Vagina (tissue), 2 donors: ENCODE data around the gene C17orf100. TPM values are rescaled to one million over a fixed set of nuclear protein-coding genes. Genes with fewer than 3 reads are reported as not detected.
"Not testable (repeated sequence)": the region's sequence is repeated elsewhere in the genome, so short reads cannot be mapped to it uniquely, and the experiment has no call there.

ENCODE experiments used
- DNase-seq, 2 donors: peaks; one replicate each; pipeline ENCODE4 v3.0.0-alpha.2; 2017; ENCODE audit errors: extremely low spot score in 2 of 2
- H3K27ac ChIP-seq: fragments of 200-600 bp; sonication (generic); one replicate; pipeline ENCODE4 v1.5.1; 2019
- H3K27me3 ChIP-seq: fragments of 200-600 bp; sonication (generic); one replicate; pipeline ENCODE4 v1.5.1; 2019
- H3K36me3 ChIP-seq, 2 donors: fragments of 200-600 bp; sonication (generic); one replicate each; pipeline ENCODE4 v1.5.1; 2017 to 2019
- H3K4me1 ChIP-seq: fragments of 200-600 bp; sonication (generic); one replicate; pipeline ENCODE4 v1.5.1; 2019
- H3K4me3 ChIP-seq, 2 donors: fragments of 200-600 bp; sonication (generic); 1 replicate in 1 of 2; 2 replicates in 1 of 2; pipeline ENCODE4 v1.5.1; 2016 to 2019
- H3K9me3 ChIP-seq: fragments of 200-600 bp; sonication (generic); one replicate; pipeline ENCODE4 v1.5.1; 2019
- POLR2A ChIP-seq, 2 donors: fragments of 450-650 bp; IDR thresholded peaks; one replicate each; pipeline ENCODE4 v1.6.1; 2017; ENCODE audit warnings: antibody characterized with exemption in 2 of 2, mild to moderate bottlenecking in 2 of 2, moderate library complexity in 2 of 2
- POLR2AphosphoS5 ChIP-seq, 2 donors: sonication (generic); formaldehyde crosslinking; IDR thresholded peaks; one replicate each; pipeline ENCODE4 v1.9.0; 2017; ENCODE audit warnings: antibody characterized with exemption in 2 of 2, mild to moderate bottlenecking in 2 of 2, low read depth in 1 of 2; ENCODE audit not compliant: insufficient read depth in 1 of 2
- intact Hi-C: fragments of 100-400 bp; cut with DNase I; formaldehyde crosslinking; loops from one replicate; pipeline ENCODE4 v1.15.1; 2023
- total RNA-seq: library from RNA; depleted of rRNA; stranded (reverse); fragments of >200 nt; gene quantifications from one replicate; pipeline ENCODE4 v1.2.3, GENCODE V29; 2016
- TF ChIP-seq, protein P1 (sequence below), 3 experiments: fragments of 450-650 bp in 2 of 3; fragments of 200-600 bp in 1 of 3; sonication (generic) in 1 of 3; IDR thresholded peaks; one replicate each; pipeline ENCODE4 v1.5.1; 2017 to 2019; ENCODE audit warnings: antibody characterized with exemption in 3 of 3, mild to moderate bottlenecking in 2 of 3, moderate library complexity in 2 of 3

C17orf100 gene
- total RNA-seq, 1 donor from 2014 or later = 3.2 TPM

DNA sequence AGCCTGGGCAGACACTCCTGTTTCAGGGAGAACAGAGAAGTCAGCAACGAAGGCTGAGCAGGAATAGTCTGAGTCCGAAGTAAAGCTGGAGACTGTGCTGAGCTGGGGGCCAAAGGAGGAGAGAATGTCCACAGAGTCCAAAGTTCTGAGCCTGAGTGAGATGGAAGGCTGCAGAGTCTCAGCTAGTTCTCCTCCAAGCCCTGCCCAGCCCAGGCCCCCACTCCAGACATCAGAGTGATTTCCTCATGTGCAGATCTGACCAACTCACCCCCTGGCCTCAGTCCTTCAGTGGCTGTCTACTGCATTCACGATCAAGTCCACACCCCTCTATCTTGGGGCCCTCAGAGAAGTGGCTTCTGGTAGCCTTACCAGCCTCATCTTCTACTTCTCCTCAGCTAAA lies 40.0 kb downstream of the C17orf100 start:
- Histone ChIP-seq H3K4me3 (no peak overlapping the region), H3K36me3 (no peaks in the 10 kb centered on the region), H3K4me1 (no peaks in the 10 kb centered on the region), H3K27me3 (no peaks in the 10 kb centered on the region), H3K27ac (no peak overlapping the region), H3K9me3 (no peaks in the 10 kb centered on the region)
- intact Hi-C loops = no loop called here
- DNase-seq = no peak
- TF ChIP-seq POLR2AphosphoS5 (IDR thresholded peaks at IDR 0.05; ENCODE audit: insufficient read depth in 1 of 2, low read depth in 1 of 2) (no peak), POLR2A (IDR thresholded peaks at IDR 0.05) (no peak)
- TF ChIP-seq, protein P1, sequence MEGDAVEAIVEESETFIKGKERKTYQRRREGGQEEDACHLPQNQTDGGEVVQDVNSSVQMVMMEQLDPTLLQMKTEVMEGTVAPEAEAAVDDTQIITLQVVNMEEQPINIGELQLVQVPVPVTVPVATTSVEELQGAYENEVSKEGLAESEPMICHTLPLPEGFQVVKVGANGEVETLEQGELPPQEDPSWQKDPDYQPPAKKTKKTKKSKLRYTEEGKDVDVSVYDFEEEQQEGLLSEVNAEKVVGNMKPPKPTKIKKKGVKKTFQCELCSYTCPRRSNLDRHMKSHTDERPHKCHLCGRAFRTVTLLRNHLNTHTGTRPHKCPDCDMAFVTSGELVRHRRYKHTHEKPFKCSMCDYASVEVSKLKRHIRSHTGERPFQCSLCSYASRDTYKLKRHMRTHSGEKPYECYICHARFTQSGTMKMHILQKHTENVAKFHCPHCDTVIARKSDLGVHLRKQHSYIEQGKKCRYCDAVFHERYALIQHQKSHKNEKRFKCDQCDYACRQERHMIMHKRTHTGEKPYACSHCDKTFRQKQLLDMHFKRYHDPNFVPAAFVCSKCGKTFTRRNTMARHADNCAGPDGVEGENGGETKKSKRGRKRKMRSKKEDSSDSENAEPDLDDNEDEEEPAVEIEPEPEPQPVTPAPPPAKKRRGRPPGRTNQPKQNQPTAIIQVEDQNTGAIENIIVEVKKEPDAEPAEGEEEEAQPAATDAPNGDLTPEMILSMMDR (IDR thresholded peaks at IDR 0.05) = no peak

DNA sequence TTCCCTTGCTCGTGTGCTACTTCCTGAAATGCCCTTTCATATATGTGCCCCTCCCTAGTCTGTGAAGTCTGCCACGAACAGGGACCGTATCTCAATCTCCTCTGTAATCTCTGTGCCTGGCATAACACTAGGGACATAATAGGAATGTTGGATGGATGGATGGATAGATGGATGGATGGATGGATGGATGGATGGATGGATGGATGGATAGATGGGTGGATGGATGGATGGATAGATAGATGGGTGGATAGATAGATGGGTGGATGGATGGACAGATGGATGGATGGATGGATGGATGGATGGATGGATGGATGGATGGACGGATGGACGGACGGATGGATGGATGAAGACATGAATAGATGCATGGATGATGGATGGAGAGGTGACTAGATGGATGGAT lies 40.4 kb downstream of the C17orf100 start:
- DNase-seq, H3K27ac ChIP-seq, H3K36me3 ChIP-seq, H3K9me3 ChIP-seq, H3K27me3 ChIP-seq, H3K4me3 ChIP-seq, H3K4me1 ChIP-seq, intact Hi-C loops: not testable (repeated sequence)

DNA sequence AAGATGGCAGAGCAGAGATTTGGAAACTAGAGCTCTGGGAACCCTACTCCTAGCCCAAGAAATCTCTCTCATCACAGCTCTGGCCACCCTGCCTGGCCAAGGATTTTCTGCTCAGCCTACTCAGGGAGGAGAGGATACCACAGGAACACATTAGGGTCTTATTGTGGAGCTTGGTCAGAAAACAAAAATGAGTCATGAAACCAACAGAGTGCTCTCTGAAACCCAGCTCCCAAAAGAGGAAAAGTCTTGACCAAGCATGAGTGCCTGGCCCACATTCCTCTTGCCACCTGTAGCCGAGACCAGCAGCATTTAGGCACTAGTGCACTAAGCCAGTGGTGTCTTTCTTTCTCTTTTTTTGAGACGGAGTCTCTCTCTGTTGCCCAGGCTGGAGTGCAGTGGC lies 43.5 kb downstream of the C17orf100 start:
- TF ChIP-seq POLR2A (IDR thresholded peaks at IDR 0.05) (no peak), POLR2AphosphoS5 (IDR thresholded peaks at IDR 0.05; ENCODE audit: insufficient read depth in 1 of 2, low read depth in 1 of 2) (no peak)
- TF ChIP-seq, protein P1 (IDR thresholded peaks at IDR 0.05) = no peak
- Histone ChIP-seq H3K4me3 (no peak overlapping the region), H3K27ac (no peak overlapping the region), H3K4me1 (no peaks in the 10 kb centered on the region), H3K36me3 (no peaks in the 10 kb centered on the region), H3K27me3 (no peaks in the 10 kb centered on the region), H3K9me3 (no peaks in the 10 kb centered on the region)
- DNase-seq = no peak
- intact Hi-C loops = no loop called here

DNA sequence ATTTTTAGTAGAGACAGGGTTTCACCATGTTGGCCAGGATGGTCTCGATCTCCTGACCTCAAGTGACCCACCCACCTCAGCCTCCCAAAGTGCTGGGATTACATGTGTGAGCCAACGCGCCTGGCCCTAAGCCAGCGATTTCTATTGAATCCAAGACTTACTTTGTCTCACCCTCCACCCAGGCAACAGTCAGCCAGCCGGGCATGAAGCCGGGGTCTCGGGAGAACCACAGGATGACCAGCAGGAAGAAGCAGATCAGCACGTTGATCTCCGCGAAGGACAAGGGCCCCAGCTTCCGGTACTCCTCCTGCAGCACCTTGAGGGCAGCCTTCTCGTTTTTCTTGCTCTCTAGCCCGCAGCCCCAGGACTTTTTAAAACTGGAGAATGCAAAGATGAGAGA lies 44.0 kb downstream of the C17orf100 start:
- TF ChIP-seq, protein P1 (IDR thresholded peaks at IDR 0.05) = no peak
- TF ChIP-seq POLR2A (IDR thresholded peaks at IDR 0.05) (no peak), POLR2AphosphoS5 (IDR thresholded peaks at IDR 0.05; ENCODE audit: insufficient read depth in 1 of 2, low read depth in 1 of 2) (no peak)
- intact Hi-C loops = no loop called here
- Histone ChIP-seq H3K36me3 (no peaks in the 10 kb centered on the region), H3K27ac (no peak overlapping the region), H3K9me3 (no peaks in the 10 kb centered on the region), H3K4me1 (no peaks in the 10 kb centered on the region), H3K4me3 (no peak overlapping the region), H3K27me3 (no peaks in the 10 kb centered on the region)
- no peak for DNase-seq

DNA sequence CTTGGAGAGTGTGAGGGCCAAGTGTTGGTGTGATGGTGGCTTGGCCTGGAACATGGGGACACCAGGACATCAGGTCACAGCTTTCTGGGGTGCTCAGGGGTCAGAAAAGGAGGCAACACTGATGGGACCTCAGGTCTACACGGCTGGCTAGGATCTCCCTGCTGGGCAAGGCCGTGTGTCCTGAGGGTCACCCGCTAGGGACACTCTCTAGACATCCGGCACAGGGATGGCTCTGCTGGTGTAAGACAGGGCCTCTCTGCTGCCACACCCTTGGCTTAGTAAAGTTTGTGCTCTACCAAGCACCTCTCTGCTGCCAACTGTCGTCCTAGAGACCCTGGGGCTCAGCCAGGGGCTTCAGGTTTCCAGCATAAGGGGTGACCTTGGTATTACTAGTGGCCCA lies 45.3 kb downstream of the C17orf100 start:
- H3K27ac ChIP-seq = no peak overlapping the region
- no peaks in the 10 kb centered on the region for H3K27me3 ChIP-seq
- no peaks in the 10 kb centered on the region for H3K36me3 ChIP-seq
- TF ChIP-seq, protein P1 (IDR thresholded peaks at IDR 0.05) = no peak
- TF ChIP-seq POLR2A (IDR thresholded peaks at IDR 0.05) (no peak), POLR2AphosphoS5 (IDR thresholded peaks at IDR 0.05; ENCODE audit: insufficient read depth in 1 of 2, low read depth in 1 of 2) (no peak)
- H3K9me3 ChIP-seq = no peaks in the 10 kb centered on the region
- H3K4me3 ChIP-seq = no peak overlapping the region
- H3K4me1 ChIP-seq = no peaks in the 10 kb centered on the region
- intact Hi-C loops = no loop called here
- no peak for DNase-seq

DNA sequence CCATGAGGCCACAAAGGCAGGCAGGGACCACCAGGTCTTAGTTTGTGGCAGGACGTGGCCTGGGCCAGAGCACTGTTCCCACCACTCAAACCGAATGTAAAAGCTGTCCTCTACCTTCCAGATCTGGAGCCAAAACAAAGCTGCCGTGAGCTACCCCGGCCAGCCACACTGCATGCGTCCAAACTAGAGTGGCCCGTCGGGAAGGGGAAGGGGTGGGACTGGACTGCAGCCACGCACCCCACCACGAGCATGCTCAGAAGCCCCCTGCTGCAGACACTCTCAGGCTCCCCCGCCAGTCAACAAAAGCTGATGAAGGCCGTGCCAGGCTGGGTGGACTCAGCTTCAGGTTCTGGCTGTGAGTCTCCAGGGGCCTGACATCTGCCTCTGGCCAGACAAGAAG lies 46.4 kb downstream of the C17orf100 start:
- intact Hi-C loops = no loop called here
- no peak for DNase-seq
- H3K27me3 ChIP-seq = no peaks in the 10 kb centered on the region
- H3K27ac ChIP-seq = no peak overlapping the region
- H3K9me3 ChIP-seq = no peaks in the 10 kb centered on the region
- no peaks in the 10 kb centered on the region for H3K4me1 ChIP-seq
- H3K36me3 ChIP-seq = no peaks in the 10 kb centered on the region
- no peak for TF ChIP-seq POLR2A (IDR thresholded peaks at IDR 0.05)
- no peak for TF ChIP-seq POLR2AphosphoS5 (IDR thresholded peaks at IDR 0.05; ENCODE audit: insufficient read depth in 1 of 2, low read depth in 1 of 2)
- TF ChIP-seq, protein P1 (IDR thresholded peaks at IDR 0.05) = no peak
- H3K4me3 ChIP-seq = no peak overlapping the region
